ENCODE measurements around the gene GSTO2.

DNA sequence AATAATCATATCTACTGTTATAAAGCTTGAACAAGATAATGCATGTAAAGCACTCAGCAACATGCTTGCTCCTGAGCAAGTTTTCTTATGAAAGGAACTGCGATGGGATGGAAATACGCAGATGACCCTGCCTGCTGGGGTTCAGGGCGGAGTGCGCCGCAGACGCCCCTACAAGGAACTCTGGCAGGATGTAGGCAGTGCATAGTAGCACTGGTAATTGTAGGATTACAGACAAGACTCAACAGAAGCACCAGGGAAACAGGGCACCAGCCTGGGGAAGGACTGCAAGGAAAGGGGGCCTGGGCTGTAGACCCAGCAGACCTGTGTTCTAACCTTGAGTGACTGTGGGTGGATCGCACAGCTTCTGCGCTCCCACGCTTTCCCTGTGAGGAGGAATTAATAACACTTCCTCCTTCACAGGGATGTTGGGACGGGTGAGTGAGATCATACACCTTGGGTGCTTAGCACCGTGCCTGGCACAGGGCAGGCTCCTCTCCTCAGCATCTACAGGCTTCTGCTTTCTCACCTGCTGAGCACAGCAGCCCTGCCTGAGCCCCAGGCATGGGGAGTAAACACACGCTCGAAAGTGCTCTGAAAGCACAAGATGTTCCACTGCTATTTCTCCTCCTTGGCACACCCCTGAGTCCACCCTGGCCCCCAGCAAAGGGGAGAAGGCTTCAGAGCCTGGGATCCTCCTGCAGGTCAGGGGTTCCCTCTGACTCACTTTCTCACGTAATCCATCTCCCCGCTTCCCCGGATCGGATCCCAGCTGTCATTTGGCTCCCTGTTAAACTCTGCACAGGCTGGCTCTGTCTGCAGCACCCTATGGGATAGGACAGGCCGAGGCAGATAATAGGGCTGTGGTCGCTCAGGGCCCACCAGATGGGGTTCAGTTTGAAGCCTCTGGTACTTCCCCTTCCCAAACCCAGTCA lies 50.1 kb downstream of the GSTO2 start:
- no peak for TF ChIP-seq RAD21 (IDR thresholded peaks at IDR 0.05; ENCODE audit: low read length)
- TF ChIP-seq BHLHE40 (IDR thresholded peaks at IDR 0.05; ENCODE audit: low read depth, low read length) = no peak
- no peak for TF ChIP-seq MAFK (IDR thresholded peaks at IDR 0.05; ENCODE audit: low read depth, low read length)
- TF ChIP-seq, protein P1, sequence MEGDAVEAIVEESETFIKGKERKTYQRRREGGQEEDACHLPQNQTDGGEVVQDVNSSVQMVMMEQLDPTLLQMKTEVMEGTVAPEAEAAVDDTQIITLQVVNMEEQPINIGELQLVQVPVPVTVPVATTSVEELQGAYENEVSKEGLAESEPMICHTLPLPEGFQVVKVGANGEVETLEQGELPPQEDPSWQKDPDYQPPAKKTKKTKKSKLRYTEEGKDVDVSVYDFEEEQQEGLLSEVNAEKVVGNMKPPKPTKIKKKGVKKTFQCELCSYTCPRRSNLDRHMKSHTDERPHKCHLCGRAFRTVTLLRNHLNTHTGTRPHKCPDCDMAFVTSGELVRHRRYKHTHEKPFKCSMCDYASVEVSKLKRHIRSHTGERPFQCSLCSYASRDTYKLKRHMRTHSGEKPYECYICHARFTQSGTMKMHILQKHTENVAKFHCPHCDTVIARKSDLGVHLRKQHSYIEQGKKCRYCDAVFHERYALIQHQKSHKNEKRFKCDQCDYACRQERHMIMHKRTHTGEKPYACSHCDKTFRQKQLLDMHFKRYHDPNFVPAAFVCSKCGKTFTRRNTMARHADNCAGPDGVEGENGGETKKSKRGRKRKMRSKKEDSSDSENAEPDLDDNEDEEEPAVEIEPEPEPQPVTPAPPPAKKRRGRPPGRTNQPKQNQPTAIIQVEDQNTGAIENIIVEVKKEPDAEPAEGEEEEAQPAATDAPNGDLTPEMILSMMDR (conservative IDR thresholded peaks at IDR 0.05; ENCODE audit: low read depth, low read length) = no peak

All from IMR-90 (cell line).